HG02763 (cell line): ENCODE results near the gene UBE2Q2.
A peak's percentile ranks its signal among the peaks of the same experiment; 100 is the strongest.
"Not testable (repeated sequence)": the region's sequence is repeated elsewhere in the genome, so short reads cannot be mapped to it uniquely, and the experiment has no call there.

Experiments used
- ATAC-seq: cut with Tn5 transposase; IDR thresholded peaks from one replicate; pipeline ENCODE4 v1.9.1; 2021; ENCODE audit warnings: mild to moderate bottlenecking, moderate library complexity; ENCODE audit not compliant: unreplicated experiment

Gene UBE2Q2

GRCh38 chr15:75823860-75824613 lies 19.2 kb upstream of the UBE2Q2 start:
- no peak for ATAC-seq

- ATAC-seq: no peak
These were observed 15.6 kb upstream of the UBE2Q2 start for GRCh38 chr15:75827691-75828090.

GRCh38 chr15:75828429-75828828 lies 14.8 kb upstream of the UBE2Q2 start:
- no peak for ATAC-seq

GRCh38 chr15:75830910-75831805 lies 12.1 kb upstream of the UBE2Q2 start:
- ATAC-seq: no peak

GRCh38 chr15:75831806-75832102 lies 11.5 kb upstream of the UBE2Q2 start:
- no peak for ATAC-seq

- ATAC-seq: no peak
These were observed 11.1 kb upstream of the UBE2Q2 start for GRCh38 chr15:75832114-75832513.

GRCh38 chr15:75834021-75834420 lies 9.2 kb upstream of the UBE2Q2 start:
- ATAC-seq: no peak

- no peak for ATAC-seq
These were observed 7.0 kb upstream of the UBE2Q2 start for GRCh38 chr15:75835990-75836958.

GRCh38 chr15:75836959-75837334 lies 6.3 kb upstream of the UBE2Q2 start:
- ATAC-seq: no peak

GRCh38 chr15:75840659-75841058 lies 2.6 kb upstream of the UBE2Q2 start:
- no peak for ATAC-seq

GRCh38 chr15:75841626-75842025 lies 1.6 kb upstream of the UBE2Q2 start:
- ATAC-seq: no peak

GRCh38 chr15:75843678-75844581 lies 683 bp downstream of the UBE2Q2 start:
- ATAC-seq: peak; percentile 51

GRCh38 chr15:75844629-75845335 lies 1.5 kb downstream of the UBE2Q2 start:
- no peak for ATAC-seq

- no peak for ATAC-seq
These were observed 5.9 kb downstream of the UBE2Q2 start for GRCh38 chr15:75849167-75849566.

- ATAC-seq: no peak
These were observed 7.5 kb downstream of the UBE2Q2 start for GRCh38 chr15:75850708-75851107.

- not testable (repeated sequence) for ATAC-seq
These were observed 8.3 kb downstream of the UBE2Q2 start for GRCh38 chr15:75851566-75851965.

- ATAC-seq: no peak
These were observed 14.6 kb downstream of the UBE2Q2 start for GRCh38 chr15:75857886-75858285.

- ATAC-seq: no peak
These were observed 18.6 kb downstream of the UBE2Q2 start for GRCh38 chr15:75861750-75862402.

- ATAC-seq: no peak
These were observed 19.5 kb downstream of the UBE2Q2 start for GRCh38 chr15:75862796-75863195.
